IPS DF 6.9 (cell line): ENCODE results near the gene CETN2.
A peak's percentile ranks its signal among the peaks of the same experiment; 100 is the strongest.

Experiments used
- DNase-seq: peaks from one replicate; pipeline ENCODE4 v3.0.0-alpha.2; 2013; ENCODE audit warnings: low read depth, low spot score
- H3K27ac ChIP-seq: one replicate; pipeline ENCODE4 v1.5.1; 2013; ENCODE audit warnings: low read length, control low read depth
- H3K27me3 ChIP-seq: 2 replicates; pipeline ENCODE4 v1.6.1; 2013; ENCODE audit warnings: mild to moderate bottlenecking, low read length; ENCODE audit not compliant: control insufficient read depth, insufficient read depth
- H3K36me3 ChIP-seq: 2 replicates; pipeline ENCODE4 v1.6.1; 2013; ENCODE audit warnings: low read length; ENCODE audit not compliant: control insufficient read depth, insufficient read depth
- H3K4me1 ChIP-seq: 2 replicates; pipeline ENCODE4 v1.6.1; 2013; ENCODE audit warnings: low read length; ENCODE audit not compliant: control insufficient read depth, insufficient read depth
- H3K4me3 ChIP-seq: 2 replicates; pipeline ENCODE4 v1.5.1; 2013; ENCODE audit warnings: mild to moderate bottlenecking, low read length
- H3K9me3 ChIP-seq: 2 replicates; pipeline ENCODE4 v1.6.1; 2013; ENCODE audit warnings: low read length, inconsistent platforms; ENCODE audit not compliant: control insufficient read depth, insufficient read depth
- WGBS: extraction: QIAGEN DNeasy Blood & Tissue Kit; methylation state at CpG from one replicate; pipeline ENCODE4 v1.1.7; 2013; ENCODE audit warnings: mixed read lengths, missing lambda C conversion rate; ENCODE audit not compliant: insufficient read length, insufficient coverage; 5-methylcytosine and 5-hydroxymethylcytosine counted together

CETN2 gene

DNA sequence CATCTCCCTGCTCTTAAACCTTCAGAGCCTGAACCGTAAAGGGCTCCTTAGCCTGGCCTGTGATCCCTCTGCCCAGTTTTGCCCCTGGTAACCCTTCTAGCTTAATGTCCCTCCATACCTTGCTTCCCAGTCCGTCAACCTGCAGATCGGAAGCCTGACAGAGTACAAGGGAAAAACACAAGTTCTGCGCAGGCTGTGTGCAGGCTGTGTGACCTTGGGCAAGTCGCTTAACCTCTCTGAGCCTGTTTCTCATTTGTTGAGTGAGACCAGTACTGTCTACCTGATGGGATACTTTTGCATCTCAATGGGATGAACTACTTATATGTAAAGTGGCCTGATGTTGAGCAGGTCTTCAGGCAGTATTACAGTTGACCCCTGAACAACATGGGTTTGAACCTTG is 2.0 kb upstream of the CETN2 start:
- H3K4me3 ChIP-seq, result no peak overlapping the region
- H3K9me3 ChIP-seq, result no peaks in the 10 kb centered on the region
- no peaks in the 10 kb centered on the region for H3K27me3 ChIP-seq
- no CpG with 5 or more reads among the region's 5 CpGs for WGBS
- no peak for DNase-seq
- no peak overlapping the region for H3K27ac ChIP-seq
- no peaks in the 10 kb centered on the region for H3K4me1 ChIP-seq
- H3K36me3 ChIP-seq, result no peaks in the 10 kb centered on the region; the same call in 1 of the 2 replicates

DNA sequence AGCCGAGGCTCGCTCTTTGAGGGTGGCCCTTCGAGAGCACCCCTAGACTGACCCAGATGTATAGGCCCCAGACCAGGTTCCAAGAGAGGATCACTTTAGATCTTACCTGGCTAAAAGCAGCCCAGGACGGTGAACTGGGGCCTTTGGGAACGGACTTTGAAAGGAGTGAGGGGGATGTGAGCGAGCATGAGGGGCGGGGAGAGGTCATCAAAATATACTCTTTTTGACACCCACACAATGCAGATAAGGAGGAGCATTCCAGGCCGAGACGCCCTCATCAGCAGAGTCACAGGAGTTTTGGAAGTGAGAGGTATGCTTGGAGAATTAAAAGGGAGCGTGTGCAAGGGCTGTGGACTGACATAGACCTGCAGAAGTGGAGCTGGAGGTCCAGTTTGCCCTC is 834 bp upstream of the CETN2 start:
- DNase-seq, result no peak
- Histone ChIP-seq H3K4me3 (peak overlapping the region; percentile 82), H3K27ac (no peak overlapping the region), H3K27me3 (no peaks in the 10 kb centered on the region), H3K9me3 (no peaks in the 10 kb centered on the region), H3K4me1 (no peaks in the 10 kb centered on the region), H3K36me3 (no peaks in the 10 kb centered on the region; the same call in 1 of the 2 replicates)
- no CpG with 5 or more reads among the region's 10 CpGs for WGBS

DNA sequence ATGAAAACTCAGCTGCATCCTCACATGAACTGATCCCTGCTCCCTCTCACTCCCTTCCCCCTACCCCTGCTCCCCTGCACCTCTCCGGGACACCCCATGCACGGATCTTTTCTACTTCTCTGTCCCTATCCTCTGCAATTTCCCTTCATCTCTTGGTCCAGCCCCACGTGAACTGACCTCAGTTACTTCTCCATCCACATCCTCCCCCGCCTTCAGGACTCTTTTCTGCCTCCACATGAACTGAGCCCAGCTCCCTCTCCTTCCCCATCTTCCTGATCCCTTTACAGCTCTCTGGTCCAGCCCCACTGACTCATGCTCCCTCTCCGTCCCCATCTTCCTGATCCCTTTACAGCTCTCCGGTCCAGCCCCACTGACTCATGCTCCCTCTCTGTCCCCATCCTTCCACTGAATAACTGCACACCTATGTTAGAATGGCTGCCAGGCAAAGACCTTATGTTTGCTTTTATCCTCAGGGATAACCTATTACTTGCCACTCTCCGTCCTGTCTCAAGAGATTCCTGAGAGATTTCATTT is 5.6 kb downstream of the CETN2 start:
- no CpG with 5 or more reads among the region's 7 CpGs for WGBS
- Histone ChIP-seq H3K4me1 (no peaks in the 10 kb centered on the region), H3K9me3 (no peaks in the 10 kb centered on the region), H3K4me3 (no peak overlapping the region), H3K27ac (no peak overlapping the region), H3K27me3 (no peaks in the 10 kb centered on the region; the same call in 1 of the 2 replicates), H3K36me3 (no peaks in the 10 kb centered on the region)
- no peak for DNase-seq

DNA sequence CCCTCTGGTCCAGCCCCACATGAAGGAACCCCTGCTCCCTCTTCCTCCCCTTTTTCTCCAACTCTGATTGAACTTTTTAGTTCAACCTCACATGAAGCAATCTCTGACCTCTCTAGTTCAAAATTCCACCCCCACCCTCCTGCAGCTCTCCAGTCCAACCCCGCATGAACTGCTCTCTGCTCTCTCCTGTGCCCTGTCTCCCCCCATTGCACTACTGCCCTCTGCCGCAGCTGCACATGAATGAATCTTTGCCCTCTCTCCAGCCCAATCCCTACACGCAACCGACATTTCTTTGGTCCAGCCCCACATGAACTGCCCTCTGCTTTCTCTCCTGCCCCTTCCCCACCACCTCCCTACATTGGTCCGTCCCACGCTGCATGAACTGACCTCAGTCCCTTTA is 6.9 kb downstream of the CETN2 start:
- H3K27ac ChIP-seq, result no peak overlapping the region
- no peak for DNase-seq
- no CpG with 5 or more reads among the region's 6 CpGs for WGBS
- H3K9me3 ChIP-seq, result no peaks in the 10 kb centered on the region
- H3K4me1 ChIP-seq, result no peaks in the 10 kb centered on the region
- H3K4me3 ChIP-seq, result no peak overlapping the region
- H3K27me3 ChIP-seq, result no peaks in the 10 kb centered on the region; the same call in 1 of the 2 replicates
- H3K36me3 ChIP-seq, result no peaks in the 10 kb centered on the region

DNA sequence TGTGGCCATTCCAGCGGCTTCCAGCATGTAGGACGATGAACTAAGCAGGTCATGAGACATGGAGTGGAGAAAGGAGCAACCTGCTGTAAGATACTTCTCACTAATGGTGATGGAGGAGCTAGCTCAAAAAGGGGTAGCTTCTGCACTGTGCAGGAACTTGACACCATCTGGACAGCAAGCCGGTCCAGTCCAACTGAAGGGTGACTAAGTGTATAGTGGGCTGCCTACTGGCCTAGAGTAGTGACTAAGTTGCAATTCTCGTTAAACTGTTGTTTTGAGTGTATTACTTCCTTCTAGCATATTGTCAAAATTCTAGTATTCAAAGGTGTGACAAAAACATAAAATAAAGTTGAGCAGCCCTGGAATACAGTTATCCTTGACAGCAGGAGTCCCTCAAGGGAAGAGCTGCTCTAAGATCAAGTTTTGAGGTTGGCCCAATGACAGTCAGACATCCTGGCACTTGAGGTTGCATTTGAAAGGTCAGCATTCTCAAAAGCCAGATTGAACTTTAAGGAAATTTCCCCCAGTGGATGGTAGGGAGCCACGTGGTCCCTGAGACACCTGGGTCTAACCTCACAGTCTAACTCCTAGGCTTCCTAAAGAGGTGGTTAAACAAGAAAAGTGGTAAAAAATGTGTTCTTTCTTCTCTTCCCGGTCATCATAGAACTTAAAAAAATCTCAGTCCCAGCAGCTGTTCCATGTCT is 8.0 kb downstream of the CETN2 start:
- no CpG with 5 or more reads among the region's 6 CpGs for WGBS
- Histone ChIP-seq H3K4me1 (no peaks in the 10 kb centered on the region), H3K36me3 (no peaks in the 10 kb centered on the region), H3K9me3 (no peaks in the 10 kb centered on the region), H3K4me3 (no peak overlapping the region), H3K27ac (no peak overlapping the region), H3K27me3 (no peaks in the 10 kb centered on the region; the same call in 1 of the 2 replicates)
- DNase-seq, result no peak

DNA sequence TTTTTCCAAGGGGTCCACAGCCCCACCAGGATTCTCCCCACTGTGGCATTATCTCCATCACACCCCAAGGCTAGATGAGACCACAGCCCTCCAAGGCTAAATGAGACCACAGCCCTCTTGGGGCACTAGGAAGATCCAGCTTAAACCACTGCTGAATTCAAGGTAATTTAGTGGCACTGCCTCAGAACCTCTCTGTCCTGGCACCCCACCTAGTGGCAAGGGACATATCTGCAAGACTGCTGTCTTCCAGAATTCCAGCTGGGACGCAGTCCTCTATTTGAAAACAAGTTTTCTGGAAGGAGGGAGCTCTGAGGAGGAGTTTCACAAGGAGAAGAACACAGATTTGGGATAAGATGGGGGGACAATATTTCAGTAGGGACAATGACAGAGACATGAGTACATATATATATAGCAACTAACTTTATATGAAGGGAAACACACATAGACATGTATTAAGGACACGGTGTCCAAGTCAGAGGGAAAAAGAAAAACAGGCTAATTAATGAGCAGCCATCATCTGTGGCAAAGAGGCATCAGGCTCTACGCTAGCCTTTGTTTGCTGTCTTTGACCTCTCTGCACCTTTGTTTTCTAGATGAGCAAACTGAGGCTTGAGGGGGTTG is 9.3 kb downstream of the CETN2 start:
- no peak for DNase-seq
- Histone ChIP-seq H3K27ac (no peak overlapping the region), H3K27me3 (no peaks in the 10 kb centered on the region; the same call in 1 of the 2 replicates), H3K36me3 (no peaks in the 10 kb centered on the region), H3K9me3 (no peaks in the 10 kb centered on the region), H3K4me3 (no peak overlapping the region), H3K4me1 (no peaks in the 10 kb centered on the region)
- WGBS, result no CpG with 5 or more reads among the region's 3 CpGs

DNA sequence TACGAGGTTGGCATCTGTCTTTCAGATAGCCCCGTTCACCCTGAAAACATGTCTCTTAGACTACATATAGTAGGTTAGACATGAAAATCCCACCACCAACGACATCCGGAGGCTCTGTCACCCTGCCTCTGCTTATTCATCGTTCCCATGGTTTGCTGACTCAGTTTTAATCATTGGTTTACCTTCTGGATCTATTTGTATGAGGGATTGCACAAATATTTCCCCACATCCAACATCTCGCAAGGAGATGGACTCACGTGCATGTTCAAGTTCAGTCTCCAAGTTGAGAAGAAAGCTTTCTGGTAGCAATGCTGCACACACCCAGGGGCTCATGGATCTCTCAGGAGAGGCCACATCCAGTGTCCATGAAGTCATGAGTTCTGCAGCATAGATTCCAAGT is 10.8 kb downstream of the CETN2 start:
- no peak for DNase-seq
- Histone ChIP-seq H3K4me1 (no peaks in the 10 kb centered on the region), H3K9me3 (no peaks in the 10 kb centered on the region), H3K36me3 (no peaks in the 10 kb centered on the region), H3K27ac (no peak overlapping the region), H3K27me3 (no peaks in the 10 kb centered on the region; the same call in 1 of the 2 replicates), H3K4me3 (no peak overlapping the region)
- WGBS, result no CpG with 5 or more reads among the region's 7 CpGs

DNA sequence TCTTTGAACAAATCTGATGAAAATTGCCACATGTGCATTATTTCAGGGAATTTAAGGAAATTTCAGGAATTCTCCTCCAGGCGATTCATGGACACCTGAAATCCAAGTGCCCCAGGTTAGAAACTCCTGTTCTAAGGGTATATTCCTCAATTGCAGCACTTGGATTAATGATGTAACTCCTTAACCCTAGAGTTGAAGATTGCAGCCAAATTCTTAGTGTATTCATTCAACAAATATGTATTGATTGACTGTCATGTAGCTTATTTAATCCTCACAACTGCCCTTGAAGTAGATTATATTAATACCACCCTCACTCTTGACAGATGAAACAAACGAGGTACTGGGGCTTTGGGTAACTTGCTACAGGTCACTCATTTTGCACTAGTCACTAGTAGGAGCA is 11.3 kb downstream of the CETN2 start:
- Histone ChIP-seq H3K27ac (no peak overlapping the region), H3K4me3 (no peak overlapping the region), H3K9me3 (no peaks in the 10 kb centered on the region), H3K36me3 (no peaks in the 10 kb centered on the region), H3K27me3 (no peaks in the 10 kb centered on the region), H3K4me1 (no peaks in the 10 kb centered on the region)
- no peak for DNase-seq
- no CpG with 5 or more reads among the region's 2 CpGs for WGBS

DNA sequence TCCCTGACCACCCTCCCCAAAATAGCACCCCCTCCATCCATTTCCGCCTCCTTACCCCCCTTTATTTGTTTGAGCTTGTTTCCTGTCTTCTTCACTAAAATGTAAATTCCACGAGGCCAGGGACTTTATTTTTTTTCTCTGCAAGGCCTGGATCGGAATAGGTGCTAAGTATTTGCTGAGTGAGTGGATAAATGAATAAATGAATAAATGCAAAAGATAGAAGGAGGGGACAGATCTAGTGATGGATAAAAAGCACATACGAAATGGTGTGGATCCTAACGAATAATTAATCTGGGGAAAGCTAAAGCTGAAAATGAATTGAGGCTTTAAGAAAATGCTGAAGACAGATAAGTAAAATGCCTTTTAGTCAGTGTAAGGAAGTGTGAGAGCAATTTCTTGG is 12.2 kb downstream of the CETN2 start:
- H3K4me1 ChIP-seq, result no peaks in the 10 kb centered on the region
- no peaks in the 10 kb centered on the region for H3K36me3 ChIP-seq
- H3K9me3 ChIP-seq, result no peaks in the 10 kb centered on the region
- no CpG with 5 or more reads among the region's 5 CpGs for WGBS
- H3K4me3 ChIP-seq, result no peak overlapping the region
- H3K27ac ChIP-seq, result no peak overlapping the region
- no peaks in the 10 kb centered on the region for H3K27me3 ChIP-seq
- DNase-seq, result no peak

DNA sequence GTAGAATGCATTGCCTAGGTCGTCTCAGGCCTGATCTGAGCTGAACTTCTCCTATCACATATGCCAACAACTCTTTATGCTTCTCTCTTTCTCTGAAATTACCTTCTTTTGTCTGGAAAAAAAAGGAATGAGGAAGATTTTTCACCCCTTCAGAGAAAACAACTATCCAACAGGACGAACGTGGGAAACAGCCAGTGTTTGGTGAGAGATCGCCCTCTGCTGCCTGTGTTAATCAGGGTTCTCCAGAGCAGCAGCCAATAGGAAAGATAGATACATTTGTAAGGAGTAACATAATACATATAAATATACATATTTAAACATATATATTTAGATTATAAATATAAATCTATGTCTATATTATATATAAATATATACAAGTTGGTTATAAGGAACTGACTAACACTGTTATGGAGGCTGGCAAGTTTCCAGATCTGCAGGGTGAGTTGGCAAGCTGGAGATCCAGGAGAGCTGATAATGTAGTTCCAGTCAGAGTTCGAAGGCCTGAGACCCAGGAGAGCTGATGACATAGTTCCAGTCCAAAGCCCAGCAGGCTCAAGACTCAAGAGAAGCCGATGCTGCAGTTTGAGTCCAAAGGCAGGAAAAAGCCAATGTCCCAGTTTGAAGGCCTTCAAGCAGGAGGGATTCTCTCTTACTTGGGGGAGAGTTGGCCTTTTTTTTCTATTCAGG is 13.3 kb downstream of the CETN2 start:
- no peaks in the 10 kb centered on the region for H3K9me3 ChIP-seq
- H3K4me1 ChIP-seq, result no peaks in the 10 kb centered on the region
- H3K27me3 ChIP-seq, result no peaks in the 10 kb centered on the region
- no peaks in the 10 kb centered on the region for H3K36me3 ChIP-seq
- no CpG with 5 or more reads among the region's 6 CpGs for WGBS
- H3K4me3 ChIP-seq, result no peak overlapping the region
- H3K27ac ChIP-seq, result no peak overlapping the region
- DNase-seq, result no peak
